Nephron progenitor cell (in vitro differentiated cells): ENCODE measurements around the gene CC2D1A.

Source experiments
- DNase-seq: peaks from one replicate; pipeline ENCODE4 v3.0.0; 2021
- H3K27ac Mint-ChIP-seq: 2 replicates; pipeline ENCODE4 v1.8.0; 2021; ENCODE audit warnings: mild to moderate bottlenecking, moderate library complexity, mixed read lengths
- H3K27me3 Mint-ChIP-seq: 2 replicates; pipeline ENCODE4 v1.8.0; 2021; ENCODE audit warnings: mild to moderate bottlenecking, low read depth, mixed read lengths; ENCODE audit not compliant: poor library complexity
- H3K36me3 Mint-ChIP-seq: 2 replicates; pipeline ENCODE4 v1.8.0; 2021; ENCODE audit warnings: low read depth, mixed read lengths
- H3K4me1 Mint-ChIP-seq: 2 replicates; pipeline ENCODE4 v1.8.0; 2021; ENCODE audit warnings: mixed read lengths
- H3K4me3 Mint-ChIP-seq: 2 replicates; pipeline ENCODE4 v1.8.0; 2021; ENCODE audit warnings: mild to moderate bottlenecking, moderate library complexity, mixed read lengths
- H3K9me3 Mint-ChIP-seq: 2 replicates; pipeline ENCODE4 v1.8.0; 2021; ENCODE audit warnings: mild to moderate bottlenecking, moderate library complexity, mixed read lengths
- CTCF ChIP-seq: fragments of 200-600 bp; sonication (generic); IDR thresholded peaks from 2 replicates; pipeline ENCODE4 v1.5.0; 2021; ENCODE audit warnings: antibody characterized with exemption

The CC2D1A gene

GRCh38 chr19:13906521-13906904, 512 bp downstream of the CC2D1A start:
- H3K27ac Mint-ChIP-seq: no peak overlapping the region

GRCh38 chr19:13906910-13907309, 909 bp downstream of the CC2D1A start:
- Mint-ChIP-seq H3K36me3 (peaks cover 8% of the 10 kb centered on the region), H3K27ac (no peak overlapping the region), H3K27me3 (no peaks in the 10 kb centered on the region), H3K4me3 (peak overlapping the region; percentile 86), H3K9me3 (peaks cover 3% of the 10 kb centered on the region), H3K4me1 (peaks cover 11% of the 10 kb centered on the region)
- TF ChIP-seq CTCF: no peak
- no peak for DNase-seq

More at GRCh38 chr19:13906521-13906904, 512 bp downstream of the CC2D1A start:
- Mint-ChIP-seq H3K4me3 (peak overlapping the region; percentile 86), H3K27me3 (no peaks in the 10 kb centered on the region), H3K9me3 (peaks cover 3% of the 10 kb centered on the region), H3K4me1 (peaks cover 11% of the 10 kb centered on the region), H3K36me3 (peaks cover 6% of the 10 kb centered on the region)
- no peak for TF ChIP-seq CTCF
- DNase-seq: no peak

GRCh38 chr19:13908674-13909073, 2.7 kb downstream of the CC2D1A start:
- H3K36me3 Mint-ChIP-seq: peaks cover 16% of the 10 kb centered on the region
- H3K27me3 Mint-ChIP-seq: no peaks in the 10 kb centered on the region
- TF ChIP-seq CTCF: no peak
- peaks cover 11% of the 10 kb centered on the region for H3K4me1 Mint-ChIP-seq
- peaks cover 3% of the 10 kb centered on the region for H3K9me3 Mint-ChIP-seq
- H3K4me3 Mint-ChIP-seq: peak overlapping the region; percentile 36
- DNase-seq: no peak
- no peak overlapping the region for H3K27ac Mint-ChIP-seq

- TF ChIP-seq CTCF: no peak
- H3K27me3 Mint-ChIP-seq: peaks cover under 1% of the 10 kb centered on the region
- H3K36me3 Mint-ChIP-seq: peaks cover 16% of the 10 kb centered on the region
- no peak for DNase-seq
- peaks cover 3% of the 10 kb centered on the region for H3K9me3 Mint-ChIP-seq
- H3K4me3 Mint-ChIP-seq: no peak overlapping the region
- no peak overlapping the region for H3K27ac Mint-ChIP-seq
- peaks cover 11% of the 10 kb centered on the region for H3K4me1 Mint-ChIP-seq
These were observed 3.4 kb downstream of the CC2D1A start for GRCh38 chr19:13909430-13909829.

GRCh38 chr19:13913352-13913751, 7.4 kb downstream of the CC2D1A start:
- no peak for DNase-seq
- peaks cover 3% of the 10 kb centered on the region for H3K27me3 Mint-ChIP-seq
- H3K4me3 Mint-ChIP-seq: no peak overlapping the region
- H3K27ac Mint-ChIP-seq: no peak overlapping the region
- no peaks in the 10 kb centered on the region for H3K4me1 Mint-ChIP-seq
- no peak for TF ChIP-seq CTCF
- no peaks in the 10 kb centered on the region for H3K9me3 Mint-ChIP-seq
- peaks cover 20% of the 10 kb centered on the region for H3K36me3 Mint-ChIP-seq

GRCh38 chr19:13914777-13915176, 8.8 kb downstream of the CC2D1A start:
- peaks cover 23% of the 10 kb centered on the region for H3K36me3 Mint-ChIP-seq
- H3K27ac Mint-ChIP-seq: no peak overlapping the region
- H3K4me1 Mint-ChIP-seq: no peaks in the 10 kb centered on the region
- H3K27me3 Mint-ChIP-seq: peaks cover 3% of the 10 kb centered on the region
- no peak for TF ChIP-seq CTCF
- no peak overlapping the region for H3K4me3 Mint-ChIP-seq
- DNase-seq: no peak
- H3K9me3 Mint-ChIP-seq: no peaks in the 10 kb centered on the region
